A673 (cell line): ENCODE data around the gene TBC1D20. TPM values are rescaled to one million over a fixed set of nuclear protein-coding genes. Genes with fewer than 3 reads are reported as not detected.

ENCODE experiments used
- BruUV-seq: library from RNA; stranded (reverse); fragments of 400-500 nt; replicated peaks from 2 replicates; lab custom pipeline; 2021; lab: Mats Ljungman, UMichigan
- CTCF ChIA-PET: fragments of 300-600 bp; sonication (Branson Sonifier 250); formaldehyde crosslinking; loops from one replicate; lab custom pipeline; 2022; ENCODE audit warnings: antibody characterized with exemption; lab: Charles Lee
- POLR2A ChIA-PET: fragments of 300-600 bp; sonication (Branson Sonifier 250); formaldehyde crosslinking; loops from one replicate; lab custom pipeline; 2022; ENCODE audit warnings: antibody characterized with exemption; ENCODE audit not compliant: low non-redundant PET; lab: Charles Lee
- DNase-seq: peaks from one replicate; pipeline ENCODE4 v3.0.0-alpha.2; 2015; ENCODE audit warnings: low spot score
- H3K27ac ChIP-seq: fragments of 200-600 bp; sonication (generic); 2 replicates; pipeline ENCODE4 v1.5.1; 2016; ENCODE audit warnings: mixed run types, low read depth, mild to moderate bottlenecking, mixed read lengths, antibody characterized with exemption, low read length; ENCODE audit not compliant: poor library complexity, severe bottlenecking
- H3K27me3 ChIP-seq: fragments of 200-600 bp; sonication (generic); replicated peaks from 2 replicates; pipeline ENCODE4 v1.6.1; 2017; ENCODE audit warnings: mixed run types, low read depth, mild to moderate bottlenecking, mixed read lengths, antibody characterized with exemption, low read length; ENCODE audit not compliant: insufficient read depth, poor library complexity
- H3K36me3 ChIP-seq: fragments of 200-600 bp; sonication (generic); 2 replicates; pipeline ENCODE4 v1.6.1; 2016; ENCODE audit warnings: mixed run types, mild to moderate bottlenecking, mixed read lengths, antibody characterized with exemption, low read length; ENCODE audit not compliant: insufficient read depth, poor library complexity, severe bottlenecking
- H3K4me1 ChIP-seq: fragments of 200-600 bp; sonication (generic); 2 replicates; pipeline ENCODE4 v1.6.1; 2017; ENCODE audit warnings: mixed run types, mild to moderate bottlenecking, mixed read lengths, antibody characterized with exemption, low read length; ENCODE audit not compliant: insufficient read depth, poor library complexity, severe bottlenecking
- H3K4me3 ChIP-seq: fragments of 200-600 bp; sonication (generic); 2 replicates; pipeline ENCODE4 v1.5.1; 2016; ENCODE audit warnings: low read depth, mixed run types, mild to moderate bottlenecking, mixed read lengths, low read length; ENCODE audit not compliant: poor library complexity, severe bottlenecking
- H3K9me3 ChIP-seq: fragments of 200-600 bp; sonication (generic); 2 replicates; pipeline ENCODE4 v1.6.1; 2016; ENCODE audit warnings: mixed run types, low read depth, mild to moderate bottlenecking, mixed read lengths, antibody characterized with exemption, low read length; ENCODE audit not compliant: poor library complexity, severe bottlenecking
- EZH2 ChIP-seq: fragments of 200-600 bp; sonication (generic); IDR thresholded peaks from 2 replicates; pipeline ENCODE4 v1.6.1; 2017; ENCODE audit warnings: borderline replicate concordance, low read depth, mild to moderate bottlenecking, mixed read lengths, antibody characterized with exemption, low read length; ENCODE audit not compliant: poor library complexity, severe bottlenecking
- intact Hi-C: fragments of 100-400 bp; cut with micrococcal nuclease; formaldehyde crosslinking; loops from one replicate; pipeline ENCODE4 v1.10.0; 2022; ENCODE audit not compliant: unreplicated experiment
- total RNA-seq: library from RNA; stranded (reverse); gene quantifications from 2 replicates; pipeline ENCODE4 v1.2.3, GENCODE V29; 2021
- TF ChIP-seq, protein P1 (sequence below): fragments of 300-800, 200-600 bp; sonication (generic); conservative IDR thresholded peaks from 2 replicates; pipeline ENCODE4 v1.5.1; 2017; ENCODE audit warnings: low read depth, mild to moderate bottlenecking, antibody characterized with exemption, low read length, moderate library complexity, mixed read lengths

TBC1D20 gene
- total RNA-seq, 1 experiment from 2014 or later = 34.3 TPM

DNA sequence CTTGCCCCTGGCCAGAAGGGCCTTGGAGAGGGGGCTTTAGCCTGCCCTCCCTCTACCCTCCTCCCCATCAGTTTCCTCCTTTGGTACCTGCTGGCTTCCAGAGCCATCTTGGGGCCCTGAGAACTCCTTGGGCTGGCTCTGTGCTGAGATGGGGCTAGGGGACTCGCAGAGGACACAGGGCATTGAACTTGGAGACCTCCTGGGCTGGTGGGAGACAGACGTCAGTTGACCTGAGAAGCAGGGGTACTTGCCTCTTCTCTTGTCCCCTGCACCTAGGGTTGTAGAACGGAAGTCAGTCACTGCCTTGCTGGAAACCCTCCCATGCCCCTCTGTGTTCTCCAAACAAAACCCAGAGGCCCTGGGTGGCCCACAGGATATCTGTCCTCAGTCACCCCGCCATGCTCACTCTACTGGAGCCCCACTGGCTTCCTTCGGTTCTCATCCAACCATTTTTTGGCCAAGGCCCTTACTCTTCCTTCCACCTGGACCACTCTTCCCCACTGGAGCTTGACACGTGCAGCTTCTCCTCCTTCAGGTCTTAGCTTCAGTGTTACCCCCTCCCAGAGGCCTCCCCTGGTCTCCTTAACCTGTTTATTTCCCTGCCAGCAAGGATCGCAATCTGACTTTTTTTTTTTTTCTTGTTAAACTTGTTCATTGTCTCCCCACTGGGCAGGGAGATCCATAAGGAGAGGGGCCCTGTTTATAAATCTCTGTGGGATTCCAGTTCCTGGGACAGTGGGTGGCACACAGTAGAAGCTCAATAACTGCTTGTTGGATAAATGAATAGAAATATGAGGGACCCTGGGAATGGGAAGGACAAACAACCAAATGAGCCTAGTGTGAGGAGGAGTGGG is 53.3 kb downstream of the TBC1D20 start:
- no peak for DNase-seq
- ChIA-PET POLR2A (no interaction called here), CTCF (no interaction called here)
- intact Hi-C loops = no loop called here
- Histone ChIP-seq H3K9me3 (peaks cover 6% of the 10 kb centered on the region), H3K4me1 (peaks cover 9% of the 10 kb centered on the region), H3K36me3 (peaks cover 20% of the 10 kb centered on the region), H3K4me3 (peak overlapping the region; percentile 100), H3K27me3 (no peaks in the 10 kb centered on the region), H3K27ac (peak overlapping the region; percentile 95)
- no peak for TF ChIP-seq EZH2
- TF ChIP-seq, protein P1, sequence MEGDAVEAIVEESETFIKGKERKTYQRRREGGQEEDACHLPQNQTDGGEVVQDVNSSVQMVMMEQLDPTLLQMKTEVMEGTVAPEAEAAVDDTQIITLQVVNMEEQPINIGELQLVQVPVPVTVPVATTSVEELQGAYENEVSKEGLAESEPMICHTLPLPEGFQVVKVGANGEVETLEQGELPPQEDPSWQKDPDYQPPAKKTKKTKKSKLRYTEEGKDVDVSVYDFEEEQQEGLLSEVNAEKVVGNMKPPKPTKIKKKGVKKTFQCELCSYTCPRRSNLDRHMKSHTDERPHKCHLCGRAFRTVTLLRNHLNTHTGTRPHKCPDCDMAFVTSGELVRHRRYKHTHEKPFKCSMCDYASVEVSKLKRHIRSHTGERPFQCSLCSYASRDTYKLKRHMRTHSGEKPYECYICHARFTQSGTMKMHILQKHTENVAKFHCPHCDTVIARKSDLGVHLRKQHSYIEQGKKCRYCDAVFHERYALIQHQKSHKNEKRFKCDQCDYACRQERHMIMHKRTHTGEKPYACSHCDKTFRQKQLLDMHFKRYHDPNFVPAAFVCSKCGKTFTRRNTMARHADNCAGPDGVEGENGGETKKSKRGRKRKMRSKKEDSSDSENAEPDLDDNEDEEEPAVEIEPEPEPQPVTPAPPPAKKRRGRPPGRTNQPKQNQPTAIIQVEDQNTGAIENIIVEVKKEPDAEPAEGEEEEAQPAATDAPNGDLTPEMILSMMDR = no peak
- no TSS peak for BruUV-seq

DNA sequence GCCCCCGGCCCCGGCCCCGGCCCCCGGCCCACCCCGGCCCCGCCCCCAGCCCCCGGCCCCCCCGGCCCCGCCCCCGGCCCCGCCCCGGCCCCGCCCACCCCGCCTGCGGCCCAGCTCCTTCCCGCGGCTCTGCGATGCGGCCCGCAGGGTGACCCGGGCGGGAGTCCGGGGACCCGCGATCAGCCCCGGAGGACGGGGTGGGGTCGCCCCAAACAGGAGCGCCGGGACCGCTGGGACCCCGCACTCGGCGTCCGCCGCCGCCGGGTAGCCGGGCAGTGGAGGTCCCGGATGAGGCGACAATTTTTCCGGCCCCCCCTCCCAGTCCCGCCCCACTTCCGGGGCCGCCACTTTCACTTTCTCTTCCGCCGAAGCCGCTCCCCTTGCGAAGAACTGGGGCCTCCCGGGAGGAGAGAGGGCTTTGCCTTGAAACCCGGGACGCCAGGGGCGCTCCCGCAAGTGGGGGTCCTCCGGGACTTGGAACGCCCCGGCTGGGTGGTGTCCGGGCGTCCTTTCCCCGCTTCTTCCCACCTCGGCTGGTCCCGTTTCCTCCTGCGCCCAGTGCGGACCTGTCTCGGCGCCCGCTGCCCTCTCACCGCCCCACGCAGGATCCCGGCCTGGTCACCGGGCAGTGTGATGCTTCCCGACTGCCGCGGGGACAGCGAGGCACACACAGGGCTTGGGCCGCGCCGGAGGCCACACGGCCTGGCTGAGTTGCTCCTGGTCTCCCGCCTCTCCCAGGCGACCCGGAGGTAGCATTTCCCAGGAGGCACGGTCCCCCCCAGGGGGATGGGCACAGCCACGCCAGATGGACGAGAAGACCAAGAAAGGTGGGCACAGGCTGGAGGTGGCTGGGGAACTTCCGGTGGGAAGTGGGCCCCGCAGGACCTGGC is 54.1 kb downstream of the TBC1D20 start, which contains the start of gene RBCK1:
RBCK1 (plus strand) TSS at position 347 of the 890 bp plus-strand sequence; CDS start at position 806, 459 bp downstream.
- H3K4me1 ChIP-seq = peaks cover 9% of the 10 kb centered on the region
- H3K27ac ChIP-seq = peak within 1 kb of the TSS; percentile 95
- TF ChIP-seq, protein P1 = no peak
- no peak for TF ChIP-seq EZH2

More for the DNA sequence above, 54.1 kb downstream of the TBC1D20 start, which contains the start of gene RBCK1:
- peak within 1 kb of the TSS; percentile 100 for H3K4me3 ChIP-seq
- peak; percentile 90 for DNase-seq
- peaks cover 6% of the 10 kb centered on the region for H3K9me3 ChIP-seq
- H3K27me3 ChIP-seq = no peaks in the 10 kb centered on the region
- CTCF ChIA-PET = interaction anchor here (0.6 to 1.0 kb wide), 2 partner anchors 53 to 56 kb away, joined by 3 read pairs; no protein-coding TSS in a partner anchor
- intact Hi-C loops = loop anchor here (1.0 kb wide), 1 partner anchor 47 kb away; no protein-coding TSS in a partner anchor
- BruUV-seq = no TSS peak
- POLR2A ChIA-PET = interaction anchor here (0.6 to 0.9 kb wide), 4 partner anchors 17 to 71 kb away, joined by 3 to 13 read pairs (median 8); no protein-coding TSS in a partner anchor
- peaks cover 20% of the 10 kb centered on the region for H3K36me3 ChIP-seq
